ENCODE data around the gene AP3D1.
A peak's percentile ranks its signal among the peaks of the same experiment; 100 is the strongest.
"Not testable (repeated sequence)": the region's sequence is repeated elsewhere in the genome, so short reads cannot be mapped to it uniquely, and the experiment has no call there.

Gene AP3D1

DNA sequence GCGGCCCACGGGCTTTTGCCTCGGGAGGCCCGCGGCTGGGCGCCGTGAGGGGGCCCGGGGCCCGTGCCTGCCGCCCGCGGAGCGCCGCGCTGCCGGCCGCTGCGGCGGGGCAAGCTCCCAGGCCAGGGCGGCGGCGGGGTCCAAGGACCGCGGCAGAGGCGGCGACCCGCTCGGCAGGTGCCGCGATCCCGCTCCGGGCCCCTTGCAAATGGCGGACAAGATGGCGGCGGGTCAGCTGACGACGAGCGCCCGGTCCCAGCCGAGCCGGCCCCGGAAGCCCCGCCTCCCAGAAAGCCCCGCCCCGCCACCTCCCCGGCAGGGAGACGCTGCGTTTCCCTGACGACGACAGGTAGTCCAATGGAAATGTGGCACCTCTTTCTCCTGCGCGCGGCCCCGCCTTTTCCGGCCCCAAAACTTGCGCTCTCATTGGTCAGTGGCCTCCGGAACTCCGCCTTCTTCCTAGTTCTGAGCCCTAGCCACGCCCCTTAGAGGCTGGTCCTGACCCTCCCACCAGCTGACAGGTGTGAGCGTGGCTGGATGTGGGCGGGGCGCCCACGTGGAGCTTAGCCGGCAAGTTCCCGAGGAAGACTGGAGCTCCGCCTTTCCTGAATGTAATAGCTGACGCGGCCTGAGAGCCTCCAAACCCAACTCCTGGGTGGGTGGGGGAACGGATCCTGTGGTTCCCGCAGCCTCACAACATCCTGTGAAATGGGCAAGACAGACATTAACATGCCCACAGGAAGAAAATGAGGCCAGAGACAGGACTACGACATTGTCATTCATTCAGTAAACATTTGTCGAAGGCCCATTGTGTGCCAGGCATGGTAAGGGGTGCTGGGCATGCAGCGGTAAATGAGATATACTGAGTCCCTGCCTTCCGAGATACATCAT lies at the start of gene AP3D1:
Gene AP3D1, minus strand, starts transcription at position 228 of the 891 bp plus-strand sequence. CDS start 232 bp downstream, outside the sequence.
- Mint-ChIP-seq H3K27me3 (no peaks in the 10 kb centered on the region), H3K27ac (peak within 1 kb of the TSS; percentile 90), H3K9me3 (no peaks in the 10 kb centered on the region), H3K4me3 (peak within 1 kb of the TSS; percentile 86), H3K36me3 (ENCODE audit: low read depth) (peaks cover 31% of the 10 kb centered on the region), H3K4me1 (ENCODE audit: low read depth) (peaks cover 47% of the 10 kb centered on the region)
- peak; percentile 100 for DNase-seq

DNA sequence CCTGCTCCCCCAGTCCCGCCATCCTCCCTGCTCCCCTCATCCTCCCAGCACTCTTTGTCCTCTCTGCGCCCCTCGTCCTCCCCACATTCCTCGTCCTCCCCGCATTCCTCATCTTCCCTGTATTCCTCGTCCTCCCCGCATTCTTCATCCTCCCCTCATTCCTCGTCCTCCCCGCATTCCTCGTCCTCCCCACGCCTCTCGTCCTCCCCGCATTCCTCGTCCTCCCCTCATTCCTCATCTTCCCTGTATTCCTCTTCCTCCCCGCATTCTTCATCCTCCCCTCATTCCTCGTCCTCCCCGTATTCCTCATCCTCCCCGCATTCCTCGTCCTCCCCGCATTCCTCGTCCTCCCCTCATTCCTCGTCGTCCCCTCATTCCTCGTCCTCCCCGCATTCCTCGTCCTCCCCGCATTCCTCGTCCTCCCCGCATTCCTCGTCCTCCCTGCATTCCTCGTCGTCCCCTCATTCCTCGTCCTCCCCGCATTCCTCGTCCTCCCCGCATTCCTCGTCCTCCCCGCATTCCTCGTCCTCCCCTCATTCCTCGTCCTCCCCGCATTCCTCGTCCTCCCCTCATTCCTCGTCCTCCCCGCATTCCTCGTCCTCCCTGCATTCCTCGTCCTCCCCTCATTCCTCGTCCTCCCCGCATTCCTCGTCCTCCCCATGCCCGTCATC lies 49.4 kb upstream of the AP3D1 start:
- H3K27ac Mint-ChIP-seq; H3K9me3 Mint-ChIP-seq; H3K27me3 Mint-ChIP-seq; H3K4me3 Mint-ChIP-seq; DNase-seq; H3K4me1 Mint-ChIP-seq (ENCODE audit: low read depth): not testable (repeated sequence)
- peaks cover 74% of the 10 kb centered on the region for H3K36me3 Mint-ChIP-seq (ENCODE audit: low read depth)

DNA sequence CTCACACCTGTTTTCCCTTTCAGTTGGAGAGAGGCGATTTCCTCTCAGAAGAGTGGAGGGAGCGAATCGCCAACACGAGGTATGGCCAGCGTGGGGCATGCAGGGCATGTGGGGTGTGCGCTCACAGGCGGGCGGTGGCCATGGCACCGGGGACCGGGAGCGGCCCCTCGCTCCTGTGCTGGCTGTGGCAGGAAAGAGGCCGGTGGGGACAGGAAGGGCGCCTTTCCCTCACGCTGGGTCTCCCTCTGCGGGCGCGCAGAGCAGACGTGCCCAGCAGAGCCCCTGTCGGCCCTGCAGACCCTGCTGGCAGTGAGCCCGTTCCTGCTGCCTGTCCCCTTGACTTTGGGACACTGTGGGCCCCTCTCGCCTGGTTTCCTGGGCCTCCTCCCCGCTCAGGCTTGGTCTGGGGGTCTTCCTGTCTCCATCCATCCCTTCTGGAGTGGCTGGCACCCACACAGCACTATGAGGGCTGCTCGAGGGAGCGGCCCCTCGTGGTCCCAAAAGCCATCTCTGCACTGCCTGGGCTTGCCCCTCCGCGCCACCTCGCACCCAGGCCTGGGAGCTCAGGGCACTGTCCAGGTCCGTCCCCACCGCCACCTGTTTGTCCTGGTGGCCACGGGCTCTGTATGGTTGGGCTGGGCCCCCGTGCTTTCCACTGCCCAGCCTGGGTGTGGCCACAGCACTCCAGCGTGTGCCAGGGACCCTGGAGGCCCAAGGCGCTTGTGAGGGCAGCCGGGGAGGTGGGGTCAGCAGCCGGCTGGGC lies 48.7 kb upstream of the AP3D1 start:
- DNase-seq = no peak
- no peak overlapping the region for H3K4me3 Mint-ChIP-seq
- no peaks in the 10 kb centered on the region for H3K9me3 Mint-ChIP-seq
- H3K27ac Mint-ChIP-seq = no peak overlapping the region
- H3K4me1 Mint-ChIP-seq (ENCODE audit: low read depth) = peaks cover 3% of the 10 kb centered on the region
- no peaks in the 10 kb centered on the region for H3K27me3 Mint-ChIP-seq
- peaks cover 74% of the 10 kb centered on the region for H3K36me3 Mint-ChIP-seq (ENCODE audit: low read depth)

DNA sequence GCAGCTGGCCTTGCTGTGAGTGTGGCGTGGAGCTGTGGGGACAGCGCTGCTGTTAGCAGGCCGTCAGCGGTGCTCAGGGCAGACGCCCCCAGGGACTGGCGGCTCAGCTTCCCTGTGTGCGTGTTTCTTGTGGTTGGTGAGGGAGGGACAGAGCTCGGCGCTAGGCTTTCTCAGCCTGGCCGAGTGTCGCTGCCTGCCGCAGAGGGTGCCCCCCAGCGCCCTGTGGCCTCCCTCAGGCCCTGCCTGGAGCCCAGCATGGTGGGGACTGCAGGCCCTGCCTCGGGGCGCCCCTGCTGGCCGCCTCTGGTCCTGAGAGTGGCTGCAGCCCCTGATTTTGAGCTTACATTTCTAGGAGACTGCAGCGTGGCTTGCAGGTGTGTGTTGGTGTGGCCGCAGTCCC lies 47.8 kb upstream of the AP3D1 start:
- no peak for DNase-seq
- H3K36me3 Mint-ChIP-seq (ENCODE audit: low read depth) = peaks cover 75% of the 10 kb centered on the region
- H3K27ac Mint-ChIP-seq = peak overlapping the region; percentile 61
- H3K4me1 Mint-ChIP-seq (ENCODE audit: low read depth) = peaks cover 3% of the 10 kb centered on the region
- no peak overlapping the region for H3K4me3 Mint-ChIP-seq
- no peaks in the 10 kb centered on the region for H3K27me3 Mint-ChIP-seq
- no peaks in the 10 kb centered on the region for H3K9me3 Mint-ChIP-seq

DNA sequence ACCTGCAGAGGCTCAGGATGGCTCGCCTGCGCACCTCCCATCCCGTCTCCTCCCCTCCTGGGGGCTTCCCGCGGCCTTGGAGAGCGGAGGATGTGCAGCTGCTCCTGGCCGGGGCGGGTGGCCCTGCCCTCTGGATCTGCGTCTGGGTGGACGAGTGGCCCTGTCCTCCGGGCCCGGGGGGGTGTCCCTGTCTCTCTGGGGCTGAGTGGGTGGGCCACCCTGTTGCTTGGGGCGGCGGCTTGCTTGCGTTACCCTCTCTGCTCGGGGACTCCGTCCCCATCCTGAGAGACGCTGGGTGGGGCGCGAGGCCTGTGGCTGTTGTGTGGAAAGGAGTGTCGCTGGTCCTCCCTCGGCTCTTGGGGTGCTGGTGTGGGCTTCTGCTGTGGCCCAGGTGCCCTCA lies 47.0 kb upstream of the AP3D1 start:
- Mint-ChIP-seq H3K27ac (no peak overlapping the region), H3K27me3 (no peaks in the 10 kb centered on the region), H3K36me3 (ENCODE audit: low read depth) (peaks cover 75% of the 10 kb centered on the region), H3K9me3 (no peaks in the 10 kb centered on the region), H3K4me3 (no peak overlapping the region), H3K4me1 (ENCODE audit: low read depth) (peaks cover 3% of the 10 kb centered on the region)
- no peak for DNase-seq

DNA sequence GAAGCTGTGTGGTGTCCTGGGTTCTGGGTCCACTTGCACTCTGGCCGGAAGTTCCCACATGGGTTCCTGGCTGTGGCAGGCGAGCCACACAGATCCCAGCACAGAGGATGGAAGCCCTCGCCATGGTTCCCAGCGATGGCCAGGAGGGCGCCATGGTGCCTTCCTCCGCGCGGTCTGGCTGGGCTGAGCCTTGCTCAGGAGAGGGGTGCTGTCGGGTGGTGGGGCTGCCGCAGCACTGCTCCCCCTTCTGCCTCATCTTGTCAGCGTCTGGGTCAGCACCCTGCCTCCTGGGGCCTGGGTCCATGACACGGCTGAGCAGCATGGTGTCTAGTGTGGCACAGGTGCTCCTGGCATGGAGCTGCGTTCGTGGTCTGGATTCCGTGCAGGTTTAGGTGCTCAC lies 45.9 kb upstream of the AP3D1 start:
- Mint-ChIP-seq H3K27me3 (no peaks in the 10 kb centered on the region), H3K36me3 (ENCODE audit: low read depth) (peaks cover 76% of the 10 kb centered on the region), H3K4me1 (ENCODE audit: low read depth) (peaks cover 3% of the 10 kb centered on the region), H3K4me3 (no peak overlapping the region), H3K27ac (no peak overlapping the region), H3K9me3 (no peaks in the 10 kb centered on the region)
- no peak for DNase-seq

DNA sequence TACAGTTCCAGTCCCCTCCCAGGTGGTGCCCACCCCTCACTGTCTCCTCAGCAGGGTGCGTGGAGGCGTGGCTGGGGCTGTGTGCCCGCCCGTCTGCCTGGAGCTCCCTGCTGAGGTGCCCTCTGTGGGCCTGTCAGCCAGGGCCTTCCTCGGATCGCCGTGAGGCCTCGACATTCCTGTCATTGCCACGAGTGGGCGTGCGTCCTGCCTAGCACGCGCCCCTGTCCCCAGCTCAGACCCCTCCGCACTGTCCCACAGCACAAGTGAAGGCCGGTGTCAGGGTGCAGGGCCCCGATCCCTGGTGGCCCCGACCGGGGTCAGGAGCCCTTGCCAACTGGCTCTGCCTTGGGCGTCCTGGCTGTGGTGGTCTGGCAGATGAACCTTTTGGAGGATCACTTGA lies 44.5 kb upstream of the AP3D1 start:
- Mint-ChIP-seq H3K27ac (no peak overlapping the region), H3K36me3 (ENCODE audit: low read depth) (peaks cover 77% of the 10 kb centered on the region), H3K4me1 (ENCODE audit: low read depth) (peaks cover 3% of the 10 kb centered on the region), H3K9me3 (no peaks in the 10 kb centered on the region), H3K4me3 (no peak overlapping the region), H3K27me3 (no peaks in the 10 kb centered on the region)
- no peak for DNase-seq

DNA sequence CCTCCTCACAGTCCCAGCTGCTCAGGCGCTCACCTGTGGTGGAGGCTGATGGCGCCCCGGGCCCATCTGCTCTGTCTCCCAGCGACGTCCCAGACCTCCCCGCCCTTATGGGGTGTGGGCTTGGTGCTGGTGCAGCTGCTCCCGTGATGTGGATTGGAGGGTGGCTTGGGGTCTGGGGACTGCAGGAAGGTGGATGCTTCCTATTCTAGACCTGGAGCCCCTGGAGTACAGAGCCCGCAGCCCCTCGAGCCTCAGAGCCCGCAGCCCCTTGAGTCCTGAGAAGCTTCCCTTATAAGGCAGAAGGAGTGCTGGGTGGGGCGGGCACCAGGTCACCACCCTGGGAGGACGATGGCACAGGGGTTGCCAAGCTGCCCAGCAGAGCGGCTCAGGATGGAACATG lies 44.0 kb upstream of the AP3D1 start:
- no peak for DNase-seq
- H3K4me1 Mint-ChIP-seq (ENCODE audit: low read depth) = peaks cover 3% of the 10 kb centered on the region
- no peak overlapping the region for H3K27ac Mint-ChIP-seq
- H3K36me3 Mint-ChIP-seq (ENCODE audit: low read depth) = peaks cover 83% of the 10 kb centered on the region
- no peaks in the 10 kb centered on the region for H3K27me3 Mint-ChIP-seq
- H3K9me3 Mint-ChIP-seq = no peaks in the 10 kb centered on the region
- no peak overlapping the region for H3K4me3 Mint-ChIP-seq

DNA sequence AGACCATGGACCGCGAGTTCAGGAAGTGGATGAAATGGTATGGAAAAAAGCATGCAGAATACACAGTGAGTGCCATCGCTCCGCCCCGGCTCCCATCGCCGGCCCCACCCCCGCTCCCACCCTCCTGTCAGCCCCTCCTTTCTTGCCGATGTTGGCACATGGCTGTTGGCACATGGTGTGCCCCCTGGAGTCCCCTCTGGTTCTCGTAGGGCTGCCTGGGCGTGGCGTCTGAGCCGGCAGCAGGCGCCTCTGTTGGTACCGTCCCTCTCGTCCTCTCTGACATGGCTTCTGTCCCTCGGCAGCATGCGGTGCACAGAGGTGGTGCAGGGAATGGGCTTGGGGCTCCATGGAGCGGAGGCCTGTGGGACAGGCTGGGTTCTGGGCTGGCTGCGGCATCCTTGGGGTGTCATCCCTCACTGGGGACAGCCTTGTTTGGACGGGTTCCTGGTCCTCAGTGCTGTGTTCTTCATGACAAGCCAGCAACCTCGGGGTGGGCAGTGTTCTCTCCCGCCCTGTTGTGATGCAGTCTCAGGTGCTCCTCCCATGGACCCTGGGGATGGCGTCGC lies 43.2 kb upstream of the AP3D1 start:
- no peaks in the 10 kb centered on the region for H3K27me3 Mint-ChIP-seq
- peaks cover 89% of the 10 kb centered on the region for H3K36me3 Mint-ChIP-seq (ENCODE audit: low read depth)
- no peak overlapping the region for H3K4me3 Mint-ChIP-seq
- no peak for DNase-seq
- H3K27ac Mint-ChIP-seq = no peak overlapping the region
- peaks cover 3% of the 10 kb centered on the region for H3K4me1 Mint-ChIP-seq (ENCODE audit: low read depth)
- H3K9me3 Mint-ChIP-seq = no peaks in the 10 kb centered on the region

DNA sequence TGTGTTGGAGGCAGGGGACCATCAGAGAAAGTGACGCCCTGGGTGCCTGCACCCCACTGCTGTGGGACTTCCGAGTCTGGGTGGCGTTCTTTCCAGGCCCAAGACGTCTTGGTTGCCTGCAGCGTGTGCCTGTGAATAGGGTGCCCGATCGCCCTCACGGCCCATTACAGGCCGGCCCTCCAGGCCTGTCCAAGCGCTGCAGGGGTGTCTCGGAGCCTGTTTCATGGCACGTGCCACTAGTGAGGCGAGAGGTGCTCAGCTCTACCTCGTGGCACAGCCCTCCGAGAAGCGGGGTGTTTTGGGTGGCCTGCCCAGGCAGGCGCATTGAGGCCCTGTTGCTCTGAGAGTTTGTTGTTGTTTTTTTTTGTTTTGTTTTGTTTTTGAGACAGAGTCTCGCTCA lies 42.4 kb upstream of the AP3D1 start:
- H3K27ac Mint-ChIP-seq = no peak overlapping the region
- peaks cover 9% of the 10 kb centered on the region for H3K4me1 Mint-ChIP-seq (ENCODE audit: low read depth)
- peaks cover 94% of the 10 kb centered on the region for H3K36me3 Mint-ChIP-seq (ENCODE audit: low read depth)
- DNase-seq = no peak
- no peaks in the 10 kb centered on the region for H3K27me3 Mint-ChIP-seq
- H3K9me3 Mint-ChIP-seq = no peaks in the 10 kb centered on the region
- no peak overlapping the region for H3K4me3 Mint-ChIP-seq

DNA sequence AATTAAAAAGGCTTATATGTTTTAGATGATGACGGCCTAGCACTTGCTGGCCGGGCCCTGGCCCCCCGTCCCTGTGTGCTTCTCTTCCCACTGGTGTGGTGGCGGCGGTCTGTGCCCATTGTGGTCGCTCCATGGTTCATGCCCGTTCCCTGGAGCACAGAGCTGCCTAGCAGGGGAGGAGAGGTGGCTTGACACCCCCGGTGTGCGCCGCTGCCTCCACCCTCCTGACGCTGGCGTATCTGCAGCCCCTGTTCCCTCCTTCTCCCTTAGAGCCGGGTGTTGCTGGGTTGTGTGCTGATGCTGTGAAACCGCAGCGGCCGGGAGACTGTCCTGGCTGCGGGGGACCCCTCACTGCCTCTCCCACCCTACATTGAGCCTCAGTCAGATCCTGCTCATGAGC lies 41.5 kb upstream of the AP3D1 start:
- Mint-ChIP-seq H3K4me3 (no peak overlapping the region), H3K9me3 (no peaks in the 10 kb centered on the region), H3K27ac (no peak overlapping the region), H3K4me1 (ENCODE audit: low read depth) (peaks cover 13% of the 10 kb centered on the region), H3K36me3 (ENCODE audit: low read depth) (peaks cover 94% of the 10 kb centered on the region), H3K27me3 (no peaks in the 10 kb centered on the region)
- no peak for DNase-seq

DNA sequence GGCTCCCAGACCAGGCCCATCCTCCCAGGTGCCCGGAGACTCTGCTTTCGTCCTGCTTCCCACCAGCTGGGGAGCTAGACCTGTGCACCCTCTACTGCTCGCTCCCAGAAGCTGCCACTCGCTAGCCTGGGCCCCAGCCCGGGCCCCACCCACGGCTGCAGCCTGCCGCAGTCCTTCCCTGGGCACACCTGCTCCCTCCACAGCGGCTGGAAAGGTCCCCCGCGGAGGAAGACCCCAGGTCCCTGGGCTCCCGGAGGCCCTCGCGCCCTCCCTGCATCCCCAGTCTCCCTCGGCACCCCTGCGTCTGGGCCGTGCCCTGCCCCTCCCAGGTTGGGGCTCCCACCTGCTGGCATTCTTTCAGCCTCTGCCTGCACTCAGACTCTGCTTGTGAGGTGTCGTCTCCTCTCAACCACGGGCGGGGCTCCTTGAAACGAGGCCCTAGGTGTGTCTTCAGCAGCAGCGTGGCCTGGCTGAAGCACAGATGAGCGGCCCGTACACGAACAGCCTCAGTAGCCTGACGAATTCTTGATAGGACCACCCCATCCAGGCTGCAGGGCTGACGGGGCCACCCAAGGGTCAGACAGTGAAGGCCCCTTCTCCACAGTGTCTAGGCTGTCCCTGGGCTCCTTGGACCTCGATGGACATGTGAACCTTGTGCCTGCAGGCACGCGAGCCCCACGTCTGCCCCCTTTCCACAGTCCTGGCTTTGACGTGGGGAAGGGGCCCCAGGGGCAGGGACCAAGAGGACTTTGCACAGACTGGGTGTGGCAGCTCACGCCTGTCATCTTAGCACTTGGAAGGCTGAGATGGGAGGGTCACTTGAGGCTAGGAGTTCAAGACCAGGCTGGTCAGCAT lies 40.3 kb upstream of the AP3D1 start:
- Mint-ChIP-seq H3K36me3 (ENCODE audit: low read depth) (peaks cover 91% of the 10 kb centered on the region), H3K9me3 (no peaks in the 10 kb centered on the region), H3K4me1 (ENCODE audit: low read depth) (peaks cover 14% of the 10 kb centered on the region), H3K27ac (no peak overlapping the region), H3K27me3 (no peaks in the 10 kb centered on the region), H3K4me3 (no peak overlapping the region)
- no peak for DNase-seq

DNA sequence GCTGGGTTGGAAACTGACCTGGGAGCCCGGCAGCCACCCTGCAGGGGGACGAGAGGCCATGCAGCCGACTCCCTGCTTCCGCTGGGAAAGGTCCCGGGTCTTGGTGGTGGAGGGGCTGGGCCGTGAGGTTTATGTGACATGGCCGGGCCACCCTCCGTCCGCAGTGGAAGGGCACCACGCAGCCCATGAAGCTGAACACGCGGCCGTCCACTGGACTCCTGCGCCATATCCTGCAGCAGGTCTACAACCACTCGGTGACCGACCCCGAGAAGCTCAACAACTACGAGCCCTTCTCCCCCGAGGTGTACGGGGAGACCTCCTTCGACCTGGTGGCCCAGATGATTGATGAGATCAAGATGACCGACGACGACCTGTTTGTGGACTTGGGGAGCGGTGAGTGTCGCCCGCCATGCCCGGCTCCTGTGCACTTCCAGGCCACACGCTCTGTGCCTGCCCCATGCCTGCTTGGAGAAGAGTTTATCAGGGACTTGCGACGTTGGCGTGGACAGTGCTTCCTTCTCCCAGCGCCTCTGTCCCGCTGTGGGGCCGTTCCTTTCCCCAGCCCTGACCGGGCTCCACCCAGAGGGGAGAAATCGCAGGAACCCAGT lies 39.6 kb upstream of the AP3D1 start:
- peaks cover 14% of the 10 kb centered on the region for H3K4me1 Mint-ChIP-seq (ENCODE audit: low read depth)
- no peak overlapping the region for H3K4me3 Mint-ChIP-seq
- H3K27me3 Mint-ChIP-seq = no peaks in the 10 kb centered on the region
- H3K36me3 Mint-ChIP-seq (ENCODE audit: low read depth) = peaks cover 91% of the 10 kb centered on the region
- no peak overlapping the region for H3K27ac Mint-ChIP-seq
- H3K9me3 Mint-ChIP-seq = no peaks in the 10 kb centered on the region
- no peak for DNase-seq
